Measurements from ENCODE around the gene TULP4. TPM values are rescaled to one million over a fixed set of nuclear protein-coding genes. Genes with fewer than 3 reads are reported as not detected.
"Not testable (repeated sequence)": the region's sequence is repeated elsewhere in the genome, so short reads cannot be mapped to it uniquely, and the experiment has no call there.

TULP4 gene
- total RNA-seq, 1 experiment from 2014 or later, result 69.4 TPM

DNA sequence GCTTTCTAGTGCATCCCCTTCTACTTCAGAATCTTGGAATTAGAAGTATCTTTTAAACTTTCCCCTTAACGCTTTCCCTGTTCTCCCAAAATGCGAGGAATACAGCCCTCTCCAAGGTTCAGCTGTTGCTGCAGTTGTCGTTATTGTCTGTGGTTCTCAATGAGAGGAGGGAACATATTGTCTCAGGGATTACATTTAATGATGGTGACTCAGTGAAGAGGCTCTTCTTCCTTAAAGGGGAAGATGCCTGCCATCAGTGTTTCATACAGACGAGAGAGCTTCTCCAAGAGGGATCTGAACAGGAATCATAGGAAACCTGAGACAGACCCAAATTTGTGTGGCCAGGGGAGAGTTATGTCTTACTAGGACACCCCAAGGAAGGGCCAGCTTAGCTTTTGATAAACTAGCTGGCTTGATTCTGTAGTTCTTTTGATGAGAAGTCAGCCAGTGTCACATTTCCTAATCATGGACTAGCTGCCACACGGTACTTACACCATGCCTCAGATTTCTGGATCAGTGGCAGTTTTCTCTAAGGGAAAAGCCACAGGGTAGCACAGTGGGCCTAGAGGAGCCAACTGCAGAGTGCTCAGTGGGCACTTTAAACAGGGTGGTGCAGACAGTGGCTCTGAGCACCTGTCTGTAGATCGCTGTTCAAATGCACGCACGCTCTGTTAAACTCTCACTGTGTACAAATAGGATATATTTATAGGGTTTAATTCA, 187.9 kb downstream of the TULP4 start:
- no peak for DNase-seq (ENCODE audit: low read depth)

DNA sequence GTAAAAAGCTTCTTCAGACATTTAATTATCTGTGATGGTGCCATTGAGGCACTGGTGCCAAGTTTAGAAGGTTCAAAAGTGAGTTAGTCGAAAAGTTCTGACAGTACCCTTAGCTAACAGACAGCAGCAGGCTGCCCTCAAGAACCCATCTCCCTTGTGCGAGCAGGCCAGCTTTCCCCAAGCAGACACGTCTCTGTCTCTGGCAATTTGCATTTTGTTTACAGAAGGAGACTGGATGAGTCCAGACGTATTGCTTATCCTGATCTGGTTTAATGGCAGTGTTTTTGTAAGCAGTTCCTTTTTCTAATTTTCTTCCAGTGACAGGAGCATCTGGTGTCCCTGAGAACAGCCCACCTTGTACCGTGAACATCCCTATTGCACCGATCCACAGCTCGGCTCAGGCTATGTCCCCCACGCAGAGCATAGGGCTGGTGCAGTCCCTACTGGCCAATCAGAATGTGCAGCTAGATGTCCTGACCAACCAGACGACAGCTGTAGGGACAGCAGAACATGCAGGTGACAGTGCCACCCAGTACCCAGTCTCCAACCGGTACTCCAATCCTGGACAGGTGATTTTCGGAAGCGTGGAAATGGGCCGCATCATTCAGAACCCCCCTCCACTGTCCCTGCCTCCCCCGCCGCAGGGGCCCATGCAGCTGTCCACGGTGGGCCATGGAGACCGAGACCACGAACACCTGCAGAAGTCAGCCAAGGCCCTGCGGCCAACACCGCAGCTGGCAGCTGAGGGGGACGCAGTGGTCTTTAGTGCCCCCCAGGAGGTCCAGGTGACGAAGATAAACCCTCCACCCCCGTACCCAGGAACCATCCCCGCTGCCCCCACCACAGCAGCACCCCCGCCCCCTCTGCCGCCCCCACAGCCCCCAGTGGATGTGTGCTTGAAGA, 189.3 kb downstream of the TULP4 start:
- DNase-seq (ENCODE audit: low read depth), result no peak

GRCh38 chr6:158502263-158502950, 190.1 kb downstream of the TULP4 start:
- no peak for DNase-seq (ENCODE audit: low read depth)

DNA sequence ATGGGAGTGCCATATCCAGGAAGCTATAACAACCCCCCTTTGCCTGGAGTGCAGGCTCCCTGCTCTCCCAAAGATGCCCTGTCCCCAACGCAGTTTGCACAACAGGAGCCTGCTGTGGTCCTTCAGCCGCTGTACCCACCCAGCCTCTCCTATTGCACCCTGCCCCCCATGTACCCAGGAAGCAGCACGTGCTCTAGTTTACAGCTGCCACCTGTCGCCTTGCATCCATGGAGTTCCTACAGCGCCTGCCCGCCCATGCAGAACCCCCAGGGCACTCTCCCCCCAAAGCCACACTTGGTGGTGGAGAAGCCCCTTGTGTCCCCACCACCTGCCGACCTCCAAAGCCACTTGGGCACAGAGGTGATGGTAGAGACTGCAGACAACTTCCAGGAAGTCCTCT, 191.0 kb downstream of the TULP4 start:
- DNase-seq (ENCODE audit: low read depth), result no peak

DNA sequence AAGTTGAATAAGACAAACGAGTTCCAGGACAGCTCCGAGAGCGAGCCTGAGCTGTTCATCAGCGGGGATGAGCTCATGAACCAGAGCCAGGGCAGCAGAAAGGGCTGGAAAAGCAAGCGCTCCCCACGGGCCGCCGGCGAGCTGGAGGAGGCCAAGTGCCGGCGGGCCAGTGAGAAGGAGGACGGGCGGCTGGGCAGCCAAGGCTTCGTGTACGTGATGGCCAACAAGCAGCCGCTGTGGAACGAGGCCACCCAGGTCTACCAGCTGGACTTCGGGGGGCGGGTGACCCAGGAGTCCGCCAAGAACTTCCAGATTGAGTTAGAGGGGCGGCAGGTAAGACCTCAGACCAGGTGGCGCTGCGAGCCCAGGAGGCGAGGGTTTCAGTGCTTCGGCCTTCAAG, 191.6 kb downstream of the TULP4 start:
- no peak for DNase-seq (ENCODE audit: low read depth)

GRCh38 chr6:158505194-158505593, 192.9 kb downstream of the TULP4 start:
- DNase-seq (ENCODE audit: low read depth), result no peak

GRCh38 chr6:158506601-158507000, 194.3 kb downstream of the TULP4 start:
- DNase-seq (ENCODE audit: low read depth), result no peak

DNA sequence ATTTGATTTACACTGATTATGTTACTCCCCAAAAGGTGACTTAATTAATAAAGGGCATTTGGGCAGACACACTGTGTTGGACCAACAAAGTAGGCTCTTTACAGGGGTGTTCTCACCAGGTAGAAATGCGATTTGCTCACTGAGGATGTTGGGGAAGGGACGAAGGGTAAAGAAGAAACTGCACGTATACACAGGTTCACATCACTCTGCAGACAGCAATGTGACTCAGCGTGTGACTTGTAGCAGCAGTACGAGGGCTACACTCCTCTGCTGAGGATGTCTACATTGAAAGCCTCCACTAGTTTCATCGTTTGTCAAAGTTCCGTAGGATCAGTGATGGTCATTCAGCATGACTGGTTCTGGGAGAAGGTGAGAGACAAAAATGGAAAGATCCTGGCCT, 194.9 kb downstream of the TULP4 start:
- no peak for DNase-seq (ENCODE audit: low read depth)

DNA sequence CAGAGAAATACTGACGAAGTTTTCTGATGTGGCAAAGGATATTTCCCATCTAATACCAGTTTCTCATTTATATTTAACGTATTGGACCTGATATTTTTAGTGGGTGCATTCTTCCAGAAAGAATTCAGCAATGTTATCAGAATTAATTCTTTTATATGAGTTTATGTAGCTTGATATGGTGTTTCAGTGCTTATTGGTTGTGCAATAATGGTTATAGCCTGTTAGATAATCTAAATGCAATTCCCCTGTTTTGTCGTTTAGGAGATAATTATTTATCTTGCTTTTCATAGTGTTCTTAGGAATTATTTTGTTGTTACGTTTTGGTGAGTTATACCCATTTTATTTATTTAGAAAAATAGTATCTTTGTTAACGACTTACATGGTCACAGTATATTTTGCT, 196.2 kb downstream of the TULP4 start:
- DNase-seq (ENCODE audit: low read depth), result no peak

DNA sequence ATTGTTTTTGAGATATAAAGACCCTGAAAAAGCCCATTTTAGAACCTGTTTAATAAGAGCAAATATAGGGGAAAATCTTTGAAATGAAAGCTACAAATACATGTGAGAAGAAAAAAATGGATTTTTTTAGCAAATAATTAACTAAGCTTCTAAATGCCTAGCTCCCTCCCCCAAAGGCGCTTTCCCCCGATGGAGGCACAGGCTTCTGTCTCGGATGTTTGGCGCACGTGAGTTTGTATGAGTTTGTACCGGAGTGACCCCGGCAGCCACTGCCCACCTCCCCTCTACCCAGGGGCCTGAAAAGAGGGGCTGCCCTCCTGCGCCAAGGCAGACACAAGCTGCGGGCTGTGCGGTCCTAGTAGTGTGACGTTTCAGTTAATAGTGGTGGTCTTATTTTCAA, 197.2 kb downstream of the TULP4 start:
- DNase-seq (ENCODE audit: low read depth), result no peak

DNA sequence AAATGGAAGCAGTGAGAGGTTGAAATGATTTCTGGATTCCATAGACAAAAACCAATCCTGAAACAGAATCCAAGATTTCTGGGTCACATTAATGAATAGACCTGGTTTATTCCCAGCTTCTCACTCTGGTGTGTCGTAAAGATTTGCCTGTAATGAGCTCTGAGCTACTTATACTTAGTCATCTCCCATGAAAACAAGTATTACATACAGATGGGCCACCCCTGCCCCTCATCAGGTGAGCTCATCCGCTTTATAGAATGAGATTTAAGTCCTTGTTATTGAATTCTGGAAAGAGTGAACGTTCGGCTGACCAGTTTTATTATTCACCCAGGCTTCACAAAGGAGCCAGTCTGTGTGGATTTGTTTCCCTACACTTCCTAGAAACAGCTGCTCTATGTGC, 200.5 kb downstream of the TULP4 start:
- no peak for DNase-seq (ENCODE audit: low read depth)

DNA sequence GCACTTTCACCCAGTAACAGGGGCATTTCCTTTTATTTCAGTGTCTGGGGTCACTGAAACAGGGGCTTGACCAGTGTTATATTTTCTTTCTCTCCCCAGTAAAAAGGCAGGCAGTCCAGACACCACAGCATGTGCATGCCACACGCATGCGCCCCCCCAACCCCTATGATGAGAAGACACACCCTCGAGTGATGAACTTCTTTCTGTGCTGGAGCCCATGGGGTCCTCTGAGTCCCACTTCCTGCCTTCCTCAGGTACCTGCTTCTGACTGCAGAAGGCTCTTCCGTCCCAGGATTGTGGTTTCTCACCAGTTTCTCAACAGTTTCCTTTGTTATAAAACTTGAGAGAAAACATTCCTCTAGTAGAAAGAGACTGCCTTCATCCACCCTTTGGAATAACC, 201.9 kb downstream of the TULP4 start:
- no peak for DNase-seq (ENCODE audit: low read depth)

DNA sequence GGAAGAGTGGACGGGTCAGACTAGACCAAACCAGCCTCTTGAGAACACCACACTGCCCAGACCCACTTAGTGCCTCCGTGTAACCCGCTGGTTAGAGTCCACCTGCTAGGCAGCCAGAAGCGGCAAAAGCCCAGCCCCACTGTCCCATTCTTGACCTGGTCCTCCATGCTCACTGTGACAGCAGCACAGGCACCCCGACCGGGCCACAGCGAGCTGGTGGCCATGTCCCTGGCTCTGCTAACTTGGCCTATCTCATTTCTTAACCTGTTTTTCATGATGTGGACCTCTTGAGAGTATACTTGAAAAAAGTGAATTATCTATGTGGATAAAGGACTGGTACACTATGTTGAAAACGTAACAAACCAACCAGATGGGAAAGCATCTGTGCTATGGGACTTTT, 202.7 kb downstream of the TULP4 start:
- DNase-seq (ENCODE audit: low read depth), result no peak

- no peak for DNase-seq (ENCODE audit: low read depth)
Measured at GRCh38 chr6:158516098-158516497, 203.8 kb downstream of the TULP4 start.

DNA sequence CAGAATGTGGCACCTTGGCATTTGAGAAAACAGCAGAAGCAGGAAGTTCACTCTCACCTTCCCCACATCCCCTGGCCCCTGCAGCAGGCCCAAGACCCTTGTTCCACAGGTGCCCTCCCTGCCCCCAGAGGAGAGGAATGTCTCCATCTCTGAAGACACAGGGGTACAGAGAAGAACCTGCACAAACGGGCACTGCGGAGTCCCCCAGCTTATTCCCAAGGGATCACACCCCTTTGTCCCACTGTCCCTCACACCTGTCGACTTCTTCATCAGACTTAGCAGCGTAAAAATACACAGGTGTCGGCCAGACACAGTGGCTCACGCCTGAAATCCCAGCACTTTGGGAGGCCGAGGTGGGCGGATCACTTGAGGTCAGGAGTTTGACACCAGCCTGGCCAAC, 204.8 kb downstream of the TULP4 start:
- no peak for DNase-seq (ENCODE audit: low read depth)

- peak; percentile 51 for DNase-seq (ENCODE audit: low read depth)
Measured at GRCh38 chr6:158517581-158517980, 205.3 kb downstream of the TULP4 start.

DNA sequence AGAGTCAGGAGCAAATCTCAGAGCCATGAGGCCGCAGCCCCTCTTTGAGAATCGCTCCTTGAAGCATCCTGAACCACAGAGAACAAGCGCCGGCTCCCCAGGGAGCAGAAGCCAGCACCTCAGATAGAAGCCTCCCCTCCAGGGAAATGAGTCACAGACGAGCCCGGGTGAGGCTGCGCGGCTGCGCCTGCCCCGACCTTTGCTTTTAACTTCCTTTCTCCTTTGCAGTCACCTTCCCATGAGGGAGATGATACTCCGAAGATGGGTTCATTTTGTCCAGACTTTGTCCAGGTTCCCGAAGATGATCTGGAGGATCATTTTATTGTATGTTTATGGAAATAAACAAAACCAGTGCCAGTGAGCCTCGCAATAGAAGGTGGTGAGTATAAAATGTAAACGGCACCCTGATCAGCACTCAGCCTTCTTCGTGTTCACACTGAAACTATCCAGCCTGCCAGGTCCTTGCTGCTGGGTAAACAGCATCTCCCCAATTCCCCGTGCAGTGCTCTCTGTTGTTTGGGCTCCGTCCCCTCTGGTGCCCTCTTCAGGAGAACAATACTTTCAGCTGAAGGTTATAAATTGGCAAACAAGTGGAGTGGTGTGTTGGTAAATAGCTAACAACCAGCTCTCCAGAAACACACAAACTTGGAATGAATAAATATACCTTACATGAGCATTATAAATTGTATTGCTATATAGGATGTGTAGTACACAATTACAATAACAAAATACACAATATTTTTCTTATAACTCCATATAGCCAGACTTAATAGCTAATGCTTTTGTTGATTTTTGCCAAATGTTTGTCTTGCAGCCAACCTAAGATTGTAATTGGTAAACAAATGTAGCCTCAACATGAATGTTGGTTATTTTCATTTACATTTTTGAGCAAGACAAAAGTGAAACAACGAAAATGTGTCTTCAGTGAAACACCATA, 206.2 kb downstream of the TULP4 start:
- peak; percentile 87 for DNase-seq (ENCODE audit: low read depth)

- no peak for DNase-seq (ENCODE audit: low read depth)
Measured at GRCh38 chr6:158519300-158519699, 207.0 kb downstream of the TULP4 start.

DNA sequence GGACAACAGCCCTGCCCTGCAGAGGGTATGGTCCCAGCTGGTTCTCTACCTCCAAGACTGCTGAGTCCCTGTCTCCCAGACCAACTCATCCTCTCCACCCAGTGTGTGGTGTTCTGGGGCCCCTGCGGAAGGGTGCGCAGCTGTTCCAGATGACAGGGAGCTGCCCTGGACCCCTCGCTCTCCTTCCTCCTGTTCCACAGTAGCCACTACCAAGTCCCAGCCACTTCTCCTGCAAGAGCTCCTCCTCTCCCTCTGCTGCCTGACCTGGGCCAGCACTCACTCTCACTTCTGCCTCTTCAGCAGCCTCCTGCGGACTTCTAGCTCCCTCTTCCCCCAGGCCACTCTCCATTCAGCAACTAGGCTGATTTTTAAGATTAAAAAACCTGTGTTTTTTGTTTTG, 207.5 kb downstream of the TULP4 start:
- DNase-seq (ENCODE audit: low read depth), result no peak

DNA sequence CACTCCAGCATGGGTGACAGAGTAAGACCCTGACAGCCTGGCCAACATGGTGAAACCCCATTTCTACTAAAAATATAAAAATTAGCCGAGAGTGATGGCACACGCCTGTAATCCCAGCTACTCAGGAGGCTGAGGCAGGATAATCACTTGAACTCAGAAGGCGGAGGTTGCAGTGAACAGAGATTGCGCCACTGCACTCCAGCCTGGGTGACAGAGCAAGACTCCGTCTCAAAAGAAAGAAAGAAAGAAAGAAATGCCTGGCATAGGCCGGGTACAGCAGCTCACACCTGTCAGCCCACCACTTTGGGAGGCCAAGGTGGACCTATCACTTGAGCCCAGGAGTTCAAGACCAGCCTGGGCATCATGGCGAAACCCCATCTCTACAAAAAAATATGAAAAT, 208.7 kb downstream of the TULP4 start:
- DNase-seq (ENCODE audit: low read depth), result not testable (repeated sequence)

DNA sequence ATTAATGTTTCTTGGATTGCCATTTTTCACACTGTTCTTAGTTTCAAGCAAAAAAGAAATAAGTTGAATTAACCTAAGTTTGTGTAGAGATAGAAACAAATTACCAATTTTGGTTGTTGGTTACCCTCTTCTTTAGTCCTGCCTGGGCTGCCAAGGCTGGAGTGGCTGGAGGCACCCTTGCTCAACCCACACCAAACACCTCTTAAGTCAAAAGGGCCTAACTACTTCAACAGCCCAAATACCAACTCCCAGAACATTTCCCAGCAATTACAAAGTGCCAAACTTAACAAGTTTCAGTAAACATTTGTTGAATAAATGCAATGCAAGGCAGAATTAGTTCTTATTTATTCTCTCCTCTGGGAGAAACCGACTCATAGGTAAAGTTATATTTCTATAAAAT, 209.5 kb downstream of the TULP4 start:
- no peak for DNase-seq (ENCODE audit: low read depth)

Measured in Daoy (cell line).